ENCODE results near the gene SPRN. TPM values are rescaled to one million over a fixed set of nuclear protein-coding genes. Genes with fewer than 3 reads are reported as not detected.
A peak's percentile ranks its signal among the peaks of the same experiment; 100 is the strongest.

The SPRN gene
- total RNA-seq, 6 donors from 2014 or later, result 0.20 TPM; not detected in 5

DNA sequence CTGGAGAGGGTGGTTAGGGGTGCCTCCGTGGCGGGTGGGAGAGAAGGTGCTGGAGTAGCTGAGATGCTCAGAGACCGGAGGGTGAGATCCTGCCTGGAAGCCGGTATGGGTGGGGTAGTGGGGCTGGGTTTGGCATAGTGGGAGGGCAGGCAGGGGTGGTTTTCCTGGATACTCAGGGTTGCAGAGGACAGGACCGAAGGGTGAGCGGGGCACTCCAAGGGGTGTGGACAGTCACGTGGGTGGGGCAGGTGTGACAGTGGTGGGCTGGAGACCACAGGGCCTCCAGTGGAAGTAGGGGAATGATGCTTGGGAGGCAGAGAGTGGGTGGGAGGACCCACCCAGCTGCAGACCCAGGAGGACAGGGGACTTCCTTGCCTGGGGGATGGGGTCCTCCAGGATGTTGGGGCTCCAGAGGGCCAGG, 31.2 kb upstream of the SPRN start:
- H3K4me1 ChIP-seq, result no peaks in the 10 kb centered on the region
- no peak overlapping the region for H3K4me3 ChIP-seq
- WGBS, 2 donors, result 84 to 89% methylated on average over 7 of the region's 7 CpGs
- no peak for ATAC-seq (ENCODE audit: low FRiP score in 2 of 2)
- TF ChIP-seq POLR2AphosphoS5 (IDR thresholded peaks at IDR 0.05), result no peak
- no peak for TF ChIP-seq EP300 (IDR thresholded peaks at IDR 0.05)
- TF ChIP-seq POLR2A (IDR thresholded peaks at IDR 0.05), result no peak
- TF ChIP-seq CTCF (IDR thresholded peaks at IDR 0.05), result no peak
- H3K27me3 ChIP-seq, result no peaks in the 10 kb centered on the region
- H3K36me3 ChIP-seq, result no peaks in the 10 kb centered on the region
- DNase-seq, result peak in 1 of 2 donors; percentile 22
- H3K9me3 ChIP-seq, result no peaks in the 10 kb centered on the region
- no peak overlapping the region for H3K27ac ChIP-seq

DNA sequence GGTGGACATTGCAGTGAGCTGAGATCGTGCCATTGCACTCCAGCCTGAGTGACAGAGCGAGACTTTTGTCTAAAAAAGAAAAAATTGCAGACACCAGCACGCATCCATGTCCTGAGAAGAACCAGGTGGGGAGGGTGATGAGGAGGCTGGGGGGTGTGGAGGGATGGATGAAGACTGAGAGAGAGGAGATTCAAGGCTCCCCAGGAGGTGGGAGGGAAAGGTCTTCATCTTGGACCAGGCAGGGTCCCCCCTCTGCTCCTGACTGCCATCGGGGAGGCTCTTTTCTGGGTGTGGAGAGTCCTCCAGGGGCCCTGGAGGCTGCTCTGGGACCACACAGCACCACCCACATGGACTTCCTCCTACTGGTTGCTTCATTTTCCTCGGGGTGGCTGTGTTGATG, 30.8 kb upstream of the SPRN start:
- Histone ChIP-seq H3K4me1 (no peaks in the 10 kb centered on the region), H3K4me3 (no peak overlapping the region), H3K27me3 (no peaks in the 10 kb centered on the region), H3K36me3 (no peaks in the 10 kb centered on the region), H3K27ac (no peak overlapping the region), H3K9me3 (no peaks in the 10 kb centered on the region)
- no peak for DNase-seq
- ATAC-seq (ENCODE audit: low FRiP score in 2 of 2), result no peak
- no peak for TF ChIP-seq CTCF (IDR thresholded peaks at IDR 0.05)
- whole genome bisulfite sequencing, 2 donors, result 73 to 80% methylated on average over 5 of the region's 5 CpGs

DNA sequence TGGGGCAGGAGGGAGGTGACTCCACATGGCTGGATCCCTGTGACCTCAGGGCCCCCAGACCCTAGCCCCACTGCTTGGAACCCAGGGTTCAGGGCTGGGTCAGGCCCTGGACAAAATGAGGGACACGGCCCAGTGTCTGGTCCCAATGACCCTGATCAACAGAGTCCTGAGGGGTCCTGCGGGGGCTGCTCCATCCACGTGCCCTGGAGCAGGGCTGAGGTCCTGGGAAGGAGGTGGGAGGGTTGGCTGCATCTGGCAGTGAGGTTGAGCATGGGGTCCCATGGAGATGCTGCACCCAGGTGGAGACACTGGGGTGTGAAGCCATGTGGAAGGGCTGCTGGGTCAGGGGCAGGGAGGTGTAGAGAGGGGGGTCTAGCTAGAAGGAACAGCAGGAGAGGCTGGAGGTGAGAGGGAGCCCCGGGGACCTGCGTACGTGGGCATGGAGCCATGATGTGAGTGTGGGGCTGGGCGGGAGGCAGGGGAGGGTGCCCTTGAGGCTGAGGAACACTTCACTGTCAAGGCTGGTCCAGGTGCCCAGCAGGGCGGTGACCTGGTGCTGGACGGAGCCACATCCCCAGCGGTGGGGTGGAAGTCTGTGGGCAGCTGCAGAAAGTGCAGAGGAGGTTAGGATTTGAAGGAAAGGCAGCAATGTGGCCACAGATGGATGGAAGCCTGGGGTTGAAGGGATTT, 29.9 kb upstream of the SPRN start:
- Histone ChIP-seq H3K4me1 (no peaks in the 10 kb centered on the region), H3K9me3 (peaks cover 0 to under 1% (median 0%) of the 10 kb centered on the region in 4 donors), H3K36me3 (no peaks in the 10 kb centered on the region), H3K4me3 (no peak overlapping the region), H3K27me3 (no peaks in the 10 kb centered on the region), H3K27ac (no peak overlapping the region)
- ATAC-seq (ENCODE audit: low FRiP score in 2 of 2) (no peak), DNase-seq (peak in 1 of 2 donors; percentile 52)
- TF ChIP-seq POLR2AphosphoS5 (IDR thresholded peaks at IDR 0.05) (no peak), CTCF (IDR thresholded peaks at IDR 0.05) (no peak), POLR2A (IDR thresholded peaks at IDR 0.05) (no peak)
- WGBS, 2 donors, result 83 to 85% methylated on average over 9 to 10 of the region's 10 CpGs

DNA sequence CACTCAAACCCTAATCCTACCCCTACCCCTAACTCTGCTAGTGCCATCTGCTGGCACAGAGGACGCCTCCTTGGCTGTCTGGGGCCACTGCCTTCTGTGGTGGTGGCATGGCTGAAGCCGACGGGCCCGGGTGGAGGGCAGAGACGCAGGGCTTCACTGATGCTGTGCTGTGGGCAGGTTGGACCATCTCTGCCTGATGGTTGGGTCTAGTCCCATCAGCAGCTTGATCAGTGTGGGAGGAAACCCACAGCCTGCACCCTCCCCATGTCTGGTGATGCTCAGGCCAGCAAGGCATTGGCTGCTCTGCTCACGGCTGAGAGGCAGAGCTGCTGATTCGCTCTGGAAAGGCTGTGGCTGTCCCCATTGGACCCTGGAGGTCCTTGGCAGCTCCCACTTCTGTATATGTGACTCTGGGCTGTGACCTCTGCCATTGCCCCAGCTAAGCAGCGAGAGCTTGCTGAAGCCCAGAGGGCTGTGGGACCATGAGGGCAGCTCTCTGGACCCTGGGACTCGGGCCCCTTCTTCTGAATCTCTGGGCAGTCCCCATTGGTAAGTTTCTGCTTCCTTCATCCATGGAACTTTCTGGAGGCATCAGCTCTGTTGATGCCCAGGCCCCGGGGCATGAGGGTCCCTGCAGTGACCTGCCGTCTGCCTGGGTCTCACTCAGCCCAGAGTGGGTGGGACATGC, 29.2 kb upstream of the SPRN start, which contains the start of gene SCART1:
Gene SCART1, plus strand, starts transcription at position 430 of the 688 bp plus-strand sequence. Its CDS starts 53 bp downstream, at position 483.
- ATAC-seq (ENCODE audit: low FRiP score in 2 of 2) (peak in 1 of 2 donors; percentile 11), DNase-seq (peak in 1 of 2 donors; percentile 56)
- WGBS, 2 donors, result 83 to 85% methylated on average over 9 of the region's 11 CpGs
- Histone ChIP-seq H3K27ac (no peak within 1 kb of the TSS), H3K36me3 (no peaks in the 10 kb centered on the region), H3K27me3 (no peaks in the 10 kb centered on the region), H3K4me3 (no peak within 1 kb of the TSS), H3K9me3 (peaks cover 3 to 7% (median 4%) of the 10 kb centered on the region in 4 donors), H3K4me1 (no peaks in the 10 kb centered on the region)
- TF ChIP-seq EP300 (IDR thresholded peaks at IDR 0.05) (no peak), POLR2A (IDR thresholded peaks at IDR 0.05) (no peak), POLR2AphosphoS5 (IDR thresholded peaks at IDR 0.05) (no peak), CTCF (IDR thresholded peaks at IDR 0.05) (no peak)

All from upper lobe of left lung (tissue), 6 donors.